HepG2 (cell line): Measurements from ENCODE around the gene NREP. TPM values are rescaled to one million over a fixed set of nuclear protein-coding genes. Genes with fewer than 3 reads are reported as not detected.
A peak's percentile ranks its signal among the peaks of the same experiment; 100 is the strongest.

Experiments used
- CREB3 ChIP-seq: sonication (generic); formaldehyde crosslinking; IDR thresholded peaks from 2 replicates; pipeline ENCODE4 v1.5.0; 2020; ENCODE audit warnings: missing genetic modification reagents
- GMEB1 ChIP-seq: sonication (generic); formaldehyde crosslinking; IDR thresholded peaks from 2 replicates; pipeline ENCODE4 v1.5.1; 2020; ENCODE audit warnings: missing genetic modification reagents, mild to moderate bottlenecking, borderline replicate concordance
- SRSF1 ChIP-seq: fragments of 200-400 bp; formaldehyde crosslinking; optimal IDR thresholded peaks from 2 replicates; pipeline ENCODE3; 2017; ENCODE audit warnings: mild to moderate bottlenecking, low read depth, low read length, moderate library complexity
- ZBTB34 ChIP-seq: sonication (generic); formaldehyde crosslinking; IDR thresholded peaks from 2 replicates; pipeline ENCODE4 v1.8.0; 2022; ENCODE audit warnings: mild to moderate bottlenecking, missing genetic modification reagents
- ZNF343 ChIP-seq: sonication (generic); formaldehyde crosslinking; IDR thresholded peaks from 2 replicates; pipeline ENCODE4 v1.4.0; 2020; ENCODE audit warnings: mild to moderate bottlenecking, missing genetic modification reagents
- ZNF816 ChIP-seq: sonication (generic); formaldehyde crosslinking; IDR thresholded peaks from 2 replicates; pipeline ENCODE4 v1.8.0; 2022; ENCODE audit warnings: missing genetic modification reagents, mild to moderate bottlenecking, borderline replicate concordance
- ZSCAN29 ChIP-seq: sonication (generic); formaldehyde crosslinking; conservative IDR thresholded peaks from 2 replicates; pipeline ENCODE4 v1.4.0; 2020; ENCODE audit warnings: mild to moderate bottlenecking, missing genetic modification reagents
- ZZZ3 ChIP-seq: sonication (generic); formaldehyde crosslinking; IDR thresholded peaks from 2 replicates; pipeline ENCODE4 v1.4.0; 2020; ENCODE audit warnings: missing genetic modification reagents, mild to moderate bottlenecking, borderline replicate concordance
- polyA plus RNA-seq, 8 experiments: library from polyadenylated mRNA; depleted of rRNA in 3 of 8; stranded (reverse) in 7 of 8; unstranded in 1 of 8; fragments of >200 nt; fragmentation: Illumina TruSeq in 4 of 8; extraction: Trizol in 4 of 8; gene quantifications; 2 replicates each; pipeline versions ENCODE4 v1.2.1 to v1.2.3, GENCODE V29; 2011 to 2016; ENCODE audit warnings: low read depth in 4 of 8, missing spikeins in 1 of 8, mixed read lengths in 1 of 8; ENCODE audit not compliant: insufficient read depth in 1 of 8
- total RNA-seq, 5 experiments: library from RNA; depleted of rRNA; stranded (reverse); fragments of >200 nt; fragmentation: Illumina TruSeq; extraction: Trizol; gene quantifications; 2 replicates each; pipeline ENCODE4 v1.2.3, GENCODE V29; 2016; ENCODE audit warnings: low read depth in 1 of 5
- TF ChIP-seq, protein P1 (sequence below): sonication (generic); formaldehyde crosslinking; IDR thresholded peaks from 2 replicates; pipeline ENCODE4 v1.8.1; 2023; ENCODE audit warnings: mild to moderate bottlenecking, missing genetic modification reagents
- TF ChIP-seq, protein P2 (sequence below): sonication (generic); formaldehyde crosslinking; IDR thresholded peaks from 2 replicates; pipeline ENCODE4 v1.8.0; 2022; ENCODE audit warnings: mild to moderate bottlenecking, missing genetic modification reagents, borderline replicate concordance
- TF ChIP-seq, protein P3 (sequence below): sonication (generic); formaldehyde crosslinking; IDR thresholded peaks from 2 replicates; pipeline ENCODE4 v1.5.1; 2020; ENCODE audit warnings: mild to moderate bottlenecking, missing genetic modification reagents, moderate library complexity
- TF ChIP-seq, protein P4 (sequence below): sonication (generic); formaldehyde crosslinking; IDR thresholded peaks from 2 replicates; pipeline ENCODE4 v1.4.0; 2020; ENCODE audit warnings: mild to moderate bottlenecking, missing genetic modification reagents, borderline replicate concordance
- TF ChIP-seq, protein P5 (sequence below): sonication (generic); formaldehyde crosslinking; IDR thresholded peaks from 2 replicates; pipeline ENCODE4 v1.4.0; 2020; ENCODE audit warnings: missing genetic modification reagents

Gene NREP
- total and polyA plus RNA-seq, 2 of the 13 experiments (the other 11 are each of a cell fraction or from before 2014, with no cell fraction given) = 40.5 to 102 TPM

DNA sequence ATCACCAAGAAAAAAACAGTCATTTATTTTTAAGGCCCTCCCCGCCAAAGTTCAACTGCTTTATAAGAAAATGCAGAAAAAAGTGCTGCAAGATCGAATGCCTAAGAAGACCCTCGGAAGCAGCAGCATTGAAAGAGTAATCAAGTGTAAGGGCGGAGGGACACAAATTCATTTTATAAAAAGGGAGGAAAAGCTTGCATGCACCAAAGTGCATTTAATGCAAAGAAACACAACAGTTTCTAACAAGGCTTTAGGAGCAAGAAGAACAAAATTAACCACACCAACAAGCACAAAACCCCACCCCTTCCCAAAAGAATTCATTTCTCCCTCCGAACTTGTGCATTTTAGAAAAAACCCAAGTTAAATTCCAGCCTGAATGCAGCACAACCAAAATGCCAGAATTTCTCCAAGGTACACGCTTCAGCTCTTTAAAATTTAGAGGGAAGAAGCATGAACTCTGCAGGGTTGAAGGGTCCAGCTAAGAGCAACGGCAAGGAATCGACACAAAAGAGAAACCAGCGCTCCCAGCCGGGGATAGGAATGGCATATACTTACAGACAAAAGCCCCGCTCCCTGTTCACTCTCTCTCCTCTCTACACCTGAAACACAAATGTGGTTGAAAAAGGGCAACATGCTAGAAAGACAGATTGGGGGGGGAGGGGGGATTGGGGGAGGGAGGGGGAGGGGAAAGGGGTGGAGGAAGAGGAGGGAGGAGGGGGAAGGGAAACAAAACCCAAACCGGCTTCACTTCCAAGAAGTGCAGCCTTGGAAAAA, at the start of gene NREP (continued):
- TF ChIP-seq SRSF1 = no peak
- TF ChIP-seq, protein P1, sequence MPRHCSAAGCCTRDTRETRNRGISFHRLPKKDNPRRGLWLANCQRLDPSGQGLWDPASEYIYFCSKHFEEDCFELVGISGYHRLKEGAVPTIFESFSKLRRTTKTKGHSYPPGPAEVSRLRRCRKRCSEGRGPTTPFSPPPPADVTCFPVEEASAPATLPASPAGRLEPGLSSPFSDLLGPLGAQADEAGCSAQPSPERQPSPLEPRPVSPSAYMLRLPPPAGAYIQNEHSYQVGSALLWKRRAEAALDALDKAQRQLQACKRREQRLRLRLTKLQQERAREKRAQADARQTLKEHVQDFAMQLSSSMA (CRISPR knock-in tag) = no peak
- TF ChIP-seq ZNF343 (CRISPR knock-in tag) = no peak
- TF ChIP-seq GMEB1 (CRISPR knock-in tag) = no peak
- no peak for TF ChIP-seq ZZZ3 (CRISPR knock-in tag)
- TF ChIP-seq ZSCAN29 (CRISPR knock-in tag) = no peak
- peak; percentile 5; the same call in 1 of the 2 replicates for TF ChIP-seq ZNF816 (CRISPR knock-in tag)
- TF ChIP-seq, protein P2, sequence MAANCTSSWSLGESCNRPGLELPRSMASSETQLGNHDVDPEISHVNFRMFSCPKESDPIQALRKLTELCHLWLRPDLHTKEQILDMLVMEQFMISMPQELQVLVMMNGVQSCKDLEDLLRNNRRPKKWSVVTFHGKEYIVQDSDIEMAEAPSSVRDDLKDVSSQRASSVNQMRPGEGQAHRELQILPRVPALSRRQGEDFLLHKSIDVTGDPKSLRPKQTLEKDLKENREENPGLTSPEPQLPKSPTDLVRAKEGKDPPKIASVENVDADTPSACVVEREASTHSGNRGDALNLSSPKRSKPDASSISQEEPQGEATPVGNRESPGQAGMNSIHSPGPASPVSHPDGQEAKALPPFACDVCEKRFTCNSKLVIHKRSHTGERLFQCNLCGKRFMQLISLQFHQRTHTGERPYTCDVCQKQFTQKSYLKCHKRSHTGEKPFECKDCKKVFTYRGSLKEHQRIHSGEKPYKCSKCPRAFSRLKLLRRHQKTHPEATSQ (CRISPR knock-in tag) = no peak
- no peak for TF ChIP-seq ZBTB34 (CRISPR knock-in tag)
- TF ChIP-seq, protein P3, sequence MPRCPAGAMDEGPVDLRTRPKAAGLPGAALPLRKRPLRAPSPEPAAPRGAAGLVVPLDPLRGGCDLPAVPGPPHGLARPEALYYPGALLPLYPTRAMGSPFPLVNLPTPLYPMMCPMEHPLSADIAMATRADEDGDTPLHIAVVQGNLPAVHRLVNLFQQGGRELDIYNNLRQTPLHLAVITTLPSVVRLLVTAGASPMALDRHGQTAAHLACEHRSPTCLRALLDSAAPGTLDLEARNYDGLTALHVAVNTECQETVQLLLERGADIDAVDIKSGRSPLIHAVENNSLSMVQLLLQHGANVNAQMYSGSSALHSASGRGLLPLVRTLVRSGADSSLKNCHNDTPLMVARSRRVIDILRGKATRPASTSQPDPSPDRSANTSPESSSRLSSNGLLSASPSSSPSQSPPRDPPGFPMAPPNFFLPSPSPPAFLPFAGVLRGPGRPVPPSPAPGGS (CRISPR knock-in tag) = no peak
- no peak for TF ChIP-seq CREB3 (CRISPR knock-in tag)
- TF ChIP-seq, protein P4, sequence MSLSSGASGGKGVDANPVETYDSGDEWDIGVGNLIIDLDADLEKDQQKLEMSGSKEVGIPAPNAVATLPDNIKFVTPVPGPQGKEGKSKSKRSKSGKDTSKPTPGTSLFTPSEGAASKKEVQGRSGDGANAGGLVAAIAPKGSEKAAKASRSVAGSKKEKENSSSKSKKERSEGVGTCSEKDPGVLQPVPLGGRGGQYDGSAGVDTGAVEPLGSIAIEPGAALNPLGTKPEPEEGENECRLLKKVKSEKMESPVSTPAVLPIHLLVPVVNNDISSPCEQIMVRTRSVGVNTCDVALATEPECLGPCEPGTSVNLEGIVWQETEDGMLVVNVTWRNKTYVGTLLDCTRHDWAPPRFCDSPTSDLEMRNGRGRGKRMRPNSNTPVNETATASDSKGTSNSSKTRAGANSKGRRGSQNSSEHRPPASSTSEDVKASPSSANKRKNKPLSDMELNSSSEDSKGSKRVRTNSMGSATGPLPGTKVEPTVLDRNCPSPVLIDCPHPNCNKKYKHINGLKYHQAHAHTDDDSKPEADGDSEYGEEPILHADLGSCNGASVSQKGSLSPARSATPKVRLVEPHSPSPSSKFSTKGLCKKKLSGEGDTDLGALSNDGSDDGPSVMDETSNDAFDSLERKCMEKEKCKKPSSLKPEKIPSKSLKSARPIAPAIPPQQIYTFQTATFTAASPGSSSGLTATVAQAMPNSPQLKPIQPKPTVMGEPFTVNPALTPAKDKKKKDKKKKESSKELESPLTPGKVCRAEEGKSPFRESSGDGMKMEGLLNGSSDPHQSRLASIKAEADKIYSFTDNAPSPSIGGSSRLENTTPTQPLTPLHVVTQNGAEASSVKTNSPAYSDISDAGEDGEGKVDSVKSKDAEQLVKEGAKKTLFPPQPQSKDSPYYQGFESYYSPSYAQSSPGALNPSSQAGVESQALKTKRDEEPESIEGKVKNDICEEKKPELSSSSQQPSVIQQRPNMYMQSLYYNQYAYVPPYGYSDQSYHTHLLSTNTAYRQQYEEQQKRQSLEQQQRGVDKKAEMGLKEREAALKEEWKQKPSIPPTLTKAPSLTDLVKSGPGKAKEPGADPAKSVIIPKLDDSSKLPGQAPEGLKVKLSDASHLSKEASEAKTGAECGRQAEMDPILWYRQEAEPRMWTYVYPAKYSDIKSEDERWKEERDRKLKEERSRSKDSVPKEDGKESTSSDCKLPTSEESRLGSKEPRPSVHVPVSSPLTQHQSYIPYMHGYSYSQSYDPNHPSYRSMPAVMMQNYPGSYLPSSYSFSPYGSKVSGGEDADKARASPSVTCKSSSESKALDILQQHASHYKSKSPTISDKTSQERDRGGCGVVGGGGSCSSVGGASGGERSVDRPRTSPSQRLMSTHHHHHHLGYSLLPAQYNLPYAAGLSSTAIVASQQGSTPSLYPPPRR (CRISPR knock-in tag) = no peak
- TF ChIP-seq, protein P5, sequence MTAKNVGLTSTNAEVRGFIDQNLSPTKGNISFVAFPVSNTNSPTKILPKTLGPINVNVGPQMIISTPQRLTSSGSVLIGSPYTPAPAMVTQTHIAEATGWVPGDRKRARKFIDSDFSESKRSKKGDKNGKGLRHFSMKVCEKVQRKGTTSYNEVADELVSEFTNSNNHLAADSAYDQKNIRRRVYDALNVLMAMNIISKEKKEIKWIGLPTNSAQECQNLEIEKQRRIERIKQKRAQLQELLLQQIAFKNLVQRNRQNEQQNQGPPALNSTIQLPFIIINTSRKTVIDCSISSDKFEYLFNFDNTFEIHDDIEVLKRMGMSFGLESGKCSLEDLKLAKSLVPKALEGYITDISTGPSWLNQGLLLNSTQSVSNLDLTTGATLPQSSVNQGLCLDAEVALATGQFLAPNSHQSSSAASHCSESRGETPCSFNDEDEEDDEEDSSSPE (CRISPR knock-in tag) = no peak
